HL-60 (cell line): ENCODE measurements around the gene NAPB.

ENCODE experiments used
- GABPA ChIP-seq: IDR thresholded peaks from 2 replicates; pipeline ENCODE4 v1.6.1; 2012; ENCODE audit warnings: low read depth
- TF ChIP-seq, protein P1 (sequence below): IDR thresholded peaks from one replicate; pipeline ENCODE4 v1.5.1; 2011; ENCODE audit warnings: low read length, control low read depth, inconsistent platforms; ENCODE audit not compliant: insufficient read depth

DNA sequence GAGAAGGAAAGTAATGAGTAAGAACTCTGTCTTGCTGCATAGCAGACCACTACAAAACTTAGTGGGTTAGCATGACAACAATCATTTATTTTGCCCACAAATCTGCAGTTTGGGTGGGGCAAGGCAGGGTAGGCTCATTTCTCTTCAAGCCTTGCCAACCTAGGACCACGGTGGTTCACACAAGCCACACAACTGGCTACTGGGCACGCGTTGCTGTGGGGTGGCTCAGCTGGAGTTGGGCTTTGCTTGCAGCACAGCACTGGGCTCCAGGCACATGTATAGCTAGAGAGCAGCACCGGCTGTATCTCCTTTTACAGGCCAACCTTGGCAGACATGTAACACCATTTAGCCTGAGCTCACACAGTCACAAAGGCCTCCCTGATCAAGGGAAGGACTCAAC, 75.3 kb downstream of the NAPB start:
- TF ChIP-seq, protein P1, sequence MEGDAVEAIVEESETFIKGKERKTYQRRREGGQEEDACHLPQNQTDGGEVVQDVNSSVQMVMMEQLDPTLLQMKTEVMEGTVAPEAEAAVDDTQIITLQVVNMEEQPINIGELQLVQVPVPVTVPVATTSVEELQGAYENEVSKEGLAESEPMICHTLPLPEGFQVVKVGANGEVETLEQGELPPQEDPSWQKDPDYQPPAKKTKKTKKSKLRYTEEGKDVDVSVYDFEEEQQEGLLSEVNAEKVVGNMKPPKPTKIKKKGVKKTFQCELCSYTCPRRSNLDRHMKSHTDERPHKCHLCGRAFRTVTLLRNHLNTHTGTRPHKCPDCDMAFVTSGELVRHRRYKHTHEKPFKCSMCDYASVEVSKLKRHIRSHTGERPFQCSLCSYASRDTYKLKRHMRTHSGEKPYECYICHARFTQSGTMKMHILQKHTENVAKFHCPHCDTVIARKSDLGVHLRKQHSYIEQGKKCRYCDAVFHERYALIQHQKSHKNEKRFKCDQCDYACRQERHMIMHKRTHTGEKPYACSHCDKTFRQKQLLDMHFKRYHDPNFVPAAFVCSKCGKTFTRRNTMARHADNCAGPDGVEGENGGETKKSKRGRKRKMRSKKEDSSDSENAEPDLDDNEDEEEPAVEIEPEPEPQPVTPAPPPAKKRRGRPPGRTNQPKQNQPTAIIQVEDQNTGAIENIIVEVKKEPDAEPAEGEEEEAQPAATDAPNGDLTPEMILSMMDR = no peak
- no peak for TF ChIP-seq GABPA
